Measurements from ENCODE around the gene HNRNPUL2. TPM values are rescaled to one million over a fixed set of nuclear protein-coding genes. Genes with fewer than 3 reads are reported as not detected.
A peak's percentile ranks its signal among the peaks of the same experiment; 100 is the strongest.

HNRNPUL2 gene
- total and polyA plus RNA-seq, 9 of the 15 experiments (the other 6 are each of a cell fraction or from before 2014, with no cell fraction given), result 0.89 to 44.3 (median 15.2) TPM

DNA sequence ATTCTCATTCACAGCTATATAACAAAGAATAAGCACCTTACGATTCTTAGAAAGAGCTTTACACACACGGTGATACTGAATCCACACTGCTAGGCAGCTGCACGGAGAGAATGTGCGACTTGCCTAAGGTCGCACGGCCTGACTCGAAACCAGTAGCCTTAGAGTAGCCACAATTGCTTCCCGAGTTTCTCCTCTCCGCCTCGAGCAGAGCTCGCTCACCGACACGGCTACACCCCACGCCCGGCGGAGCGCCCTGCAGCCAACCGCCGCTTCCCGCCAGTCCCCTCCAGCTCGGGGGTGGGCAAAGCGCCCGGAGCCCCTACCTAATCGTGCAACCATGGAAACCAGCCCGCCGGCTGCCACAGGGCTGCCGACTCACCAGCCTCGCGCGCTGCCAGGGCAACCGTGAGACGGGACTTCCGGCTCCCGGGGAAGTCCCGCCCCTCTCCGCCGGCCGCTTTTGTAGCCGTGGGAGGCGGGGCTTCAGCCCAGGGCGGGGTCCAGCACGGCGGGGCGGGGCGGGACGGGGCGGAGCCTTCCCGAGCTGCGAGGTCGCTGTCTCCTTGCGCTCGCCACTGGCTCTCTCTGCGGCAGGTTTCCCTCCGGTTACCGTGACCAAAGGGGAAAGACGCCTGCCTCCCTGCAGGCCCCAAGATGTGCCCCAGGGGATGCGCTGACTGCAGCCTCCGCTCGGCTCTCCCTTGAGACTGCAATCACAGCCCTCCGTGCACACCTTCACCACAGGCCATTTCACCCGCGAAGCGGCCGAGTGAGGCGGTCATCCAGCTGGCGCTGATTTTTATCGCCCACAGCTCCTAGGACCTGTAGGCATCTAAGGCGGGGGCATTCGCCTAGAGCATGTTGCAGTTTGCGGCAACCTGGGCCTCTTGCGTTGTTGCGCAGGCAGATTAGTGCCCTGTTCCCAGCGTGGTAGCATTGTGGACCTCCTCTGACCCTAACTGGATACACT, 21.1 kb downstream of the HNRNPUL2 start (continued):
- TF ChIP-seq MCM2 (IDR thresholded peaks at IDR 0.05; ENCODE audit: low read depth) (no peak), KLF13 (tag; IDR thresholded peaks at IDR 0.05; ENCODE audit: borderline replicate concordance, low read depth) (0 out of 2 replicates have a peak, but pooled peaks have one; percentile 17), RBBP5 (IDR thresholded peaks at IDR 0.05; ENCODE audit: borderline replicate concordance, insufficient read depth, low read length, poor library complexity, severe bottlenecking) (peak; percentile 64), HNRNPK (IDR thresholded peaks at IDR 0.05; ENCODE audit: low read depth, low read length, poor library complexity, severe bottlenecking) (no peak), ZC3H8 (IDR thresholded peaks at IDR 0.05) (no peak), SOX6 (IDR thresholded peaks at IDR 0.05) (no peak), COPS2 (conservative IDR thresholded peaks at IDR 0.05) (no peak)
- TF ChIP-seq, protein P1, sequence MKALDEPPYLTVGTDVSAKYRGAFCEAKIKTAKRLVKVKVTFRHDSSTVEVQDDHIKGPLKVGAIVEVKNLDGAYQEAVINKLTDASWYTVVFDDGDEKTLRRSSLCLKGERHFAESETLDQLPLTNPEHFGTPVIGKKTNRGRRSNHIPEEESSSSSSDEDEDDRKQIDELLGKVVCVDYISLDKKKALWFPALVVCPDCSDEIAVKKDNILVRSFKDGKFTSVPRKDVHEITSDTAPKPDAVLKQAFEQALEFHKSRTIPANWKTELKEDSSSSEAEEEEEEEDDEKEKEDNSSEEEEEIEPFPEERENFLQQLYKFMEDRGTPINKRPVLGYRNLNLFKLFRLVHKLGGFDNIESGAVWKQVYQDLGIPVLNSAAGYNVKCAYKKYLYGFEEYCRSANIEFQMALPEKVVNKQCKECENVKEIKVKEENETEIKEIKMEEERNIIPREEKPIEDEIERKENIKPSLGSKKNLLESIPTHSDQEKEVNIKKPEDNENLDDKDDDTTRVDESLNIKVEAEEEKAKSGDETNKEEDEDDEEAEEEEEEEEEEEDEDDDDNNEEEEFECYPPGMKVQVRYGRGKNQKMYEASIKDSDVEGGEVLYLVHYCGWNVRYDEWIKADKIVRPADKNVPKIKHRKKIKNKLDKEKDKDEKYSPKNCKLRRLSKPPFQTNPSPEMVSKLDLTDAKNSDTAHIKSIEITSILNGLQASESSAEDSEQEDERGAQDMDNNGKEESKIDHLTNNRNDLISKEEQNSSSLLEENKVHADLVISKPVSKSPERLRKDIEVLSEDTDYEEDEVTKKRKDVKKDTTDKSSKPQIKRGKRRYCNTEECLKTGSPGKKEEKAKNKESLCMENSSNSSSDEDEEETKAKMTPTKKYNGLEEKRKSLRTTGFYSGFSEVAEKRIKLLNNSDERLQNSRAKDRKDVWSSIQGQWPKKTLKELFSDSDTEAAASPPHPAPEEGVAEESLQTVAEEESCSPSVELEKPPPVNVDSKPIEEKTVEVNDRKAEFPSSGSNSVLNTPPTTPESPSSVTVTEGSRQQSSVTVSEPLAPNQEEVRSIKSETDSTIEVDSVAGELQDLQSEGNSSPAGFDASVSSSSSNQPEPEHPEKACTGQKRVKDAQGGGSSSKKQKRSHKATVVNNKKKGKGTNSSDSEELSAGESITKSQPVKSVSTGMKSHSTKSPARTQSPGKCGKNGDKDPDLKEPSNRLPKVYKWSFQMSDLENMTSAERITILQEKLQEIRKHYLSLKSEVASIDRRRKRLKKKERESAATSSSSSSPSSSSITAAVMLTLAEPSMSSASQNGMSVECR (CRISPR knock-in tag; IDR thresholded peaks at IDR 0.05), result peak; percentile 37
- TF ChIP-seq, protein P2, sequence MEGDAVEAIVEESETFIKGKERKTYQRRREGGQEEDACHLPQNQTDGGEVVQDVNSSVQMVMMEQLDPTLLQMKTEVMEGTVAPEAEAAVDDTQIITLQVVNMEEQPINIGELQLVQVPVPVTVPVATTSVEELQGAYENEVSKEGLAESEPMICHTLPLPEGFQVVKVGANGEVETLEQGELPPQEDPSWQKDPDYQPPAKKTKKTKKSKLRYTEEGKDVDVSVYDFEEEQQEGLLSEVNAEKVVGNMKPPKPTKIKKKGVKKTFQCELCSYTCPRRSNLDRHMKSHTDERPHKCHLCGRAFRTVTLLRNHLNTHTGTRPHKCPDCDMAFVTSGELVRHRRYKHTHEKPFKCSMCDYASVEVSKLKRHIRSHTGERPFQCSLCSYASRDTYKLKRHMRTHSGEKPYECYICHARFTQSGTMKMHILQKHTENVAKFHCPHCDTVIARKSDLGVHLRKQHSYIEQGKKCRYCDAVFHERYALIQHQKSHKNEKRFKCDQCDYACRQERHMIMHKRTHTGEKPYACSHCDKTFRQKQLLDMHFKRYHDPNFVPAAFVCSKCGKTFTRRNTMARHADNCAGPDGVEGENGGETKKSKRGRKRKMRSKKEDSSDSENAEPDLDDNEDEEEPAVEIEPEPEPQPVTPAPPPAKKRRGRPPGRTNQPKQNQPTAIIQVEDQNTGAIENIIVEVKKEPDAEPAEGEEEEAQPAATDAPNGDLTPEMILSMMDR (IDR thresholded peaks at IDR 0.05 in 2 of 3, conservative IDR thresholded peaks at IDR 0.05 in 1 of 3; ENCODE audit: insufficient read depth in 2 of 3, low read depth in 1 of 3, low read length in 3 of 3), result no peak
- TF ChIP-seq, protein P3, sequence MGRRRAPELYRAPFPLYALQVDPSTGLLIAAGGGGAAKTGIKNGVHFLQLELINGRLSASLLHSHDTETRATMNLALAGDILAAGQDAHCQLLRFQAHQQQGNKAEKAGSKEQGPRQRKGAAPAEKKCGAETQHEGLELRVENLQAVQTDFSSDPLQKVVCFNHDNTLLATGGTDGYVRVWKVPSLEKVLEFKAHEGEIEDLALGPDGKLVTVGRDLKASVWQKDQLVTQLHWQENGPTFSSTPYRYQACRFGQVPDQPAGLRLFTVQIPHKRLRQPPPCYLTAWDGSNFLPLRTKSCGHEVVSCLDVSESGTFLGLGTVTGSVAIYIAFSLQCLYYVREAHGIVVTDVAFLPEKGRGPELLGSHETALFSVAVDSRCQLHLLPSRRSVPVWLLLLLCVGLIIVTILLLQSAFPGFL (CRISPR knock-in tag; IDR thresholded peaks at IDR 0.05), result no peak
